Endothelial cell of hepatic sinusoid (primary cell): ENCODE results near the gene ARL2.
"Not testable (repeated sequence)": the region's sequence is repeated elsewhere in the genome, so short reads cannot be mapped to it uniquely, and the experiment has no call there.

ENCODE experiments used
- in situ Hi-C: cut with HindIII; loops from 2 replicates; pipeline ENCODE4 v1.10.0; 2017; ENCODE audit warnings: low sequenced_read_pairs

ARL2 gene

GRCh38 chr11:65003968-65004367 lies 10.0 kb upstream of the ARL2 start:
- in situ Hi-C loops = not testable (repeated sequence)

GRCh38 chr11:65008016-65008415 lies 5.9 kb upstream of the ARL2 start:
- in situ Hi-C loops = no loop called here

- in situ Hi-C loops = no loop called here
These were observed 5.1 kb upstream of the ARL2 start for GRCh38 chr11:65008873-65009272.

GRCh38 chr11:65013130-65013887 lies 651 bp upstream of the ARL2 start:
- in situ Hi-C loops = no loop called here

GRCh38 chr11:65014726-65015227 lies 817 bp downstream of the ARL2 start:
- in situ Hi-C loops = loop anchor here (5.0 kb wide), 1 partner anchor 82 kb away; no protein-coding TSS in a partner anchor

- in situ Hi-C loops = loop anchor here (5.0 kb wide), 1 partner anchor 84 kb away; no protein-coding TSS in a partner anchor
These were observed 2.7 kb downstream of the ARL2 start for GRCh38 chr11:65016705-65017104.

- in situ Hi-C loops = loop anchor here (5.0 kb wide), 1 partner anchor 86 kb away; no protein-coding TSS in a partner anchor
These were observed 4.0 kb downstream of the ARL2 start for GRCh38 chr11:65017937-65018336.

- in situ Hi-C loops = loop anchor here (5.0 kb wide), 1 partner anchor 88 kb away; no protein-coding TSS in a partner anchor
These were observed 5.9 kb downstream of the ARL2 start for GRCh38 chr11:65019824-65020223.

GRCh38 chr11:65021003-65021402 lies 7.0 kb downstream of the ARL2 start:
- in situ Hi-C loops = no loop called here

GRCh38 chr11:65021509-65021908 lies 7.5 kb downstream of the ARL2 start:
- in situ Hi-C loops = no loop called here

- in situ Hi-C loops = not testable (repeated sequence)
These were observed 9.5 kb downstream of the ARL2 start for GRCh38 chr11:65023502-65023901.

- in situ Hi-C loops = no loop called here
These were observed 12.8 kb downstream of the ARL2 start for GRCh38 chr11:65026810-65027209.

- in situ Hi-C loops = no loop called here
These were observed 13.5 kb downstream of the ARL2 start, which contains the start of gene SNX15 for GRCh38 chr11:65027213-65028067. Gene SNX15 (plus strand): TSS chr11:65027439. CDS start chr11:65027538, 99 bp downstream.

GRCh38 chr11:65032216-65032615 lies 18.3 kb downstream of the ARL2 start:
- in situ Hi-C loops = no loop called here

- in situ Hi-C loops = no loop called here
These were observed 20.5 kb downstream of the ARL2 start for GRCh38 chr11:65034423-65034822.

- in situ Hi-C loops = no loop called here
These were observed 21.6 kb downstream of the ARL2 start for GRCh38 chr11:65035579-65035978.

GRCh38 chr11:65036931-65037330 lies 23.0 kb downstream of the ARL2 start:
- in situ Hi-C loops = no loop called here

- in situ Hi-C loops = no loop called here
These were observed 26.5 kb downstream of the ARL2 start for GRCh38 chr11:65040520-65040846.

GRCh38 chr11:65040847-65041622 lies 27.1 kb downstream of the ARL2 start, which contains the start of gene SAC3D1:
Gene SAC3D1 (plus strand): TSS chr11:65041210. CDS start chr11:65041293, 83 bp downstream.
- in situ Hi-C loops = no loop called here

- in situ Hi-C loops = no loop called here
These were observed 28.9 kb downstream of the ARL2 start for GRCh38 chr11:65042891-65043290.
